ENCODE measurements around the gene SSRP1. TPM values are rescaled to one million over a fixed set of nuclear protein-coding genes. Genes with fewer than 3 reads are reported as not detected.

The SSRP1 gene
- total RNA-seq, 1 experiment from 2014 or later, result 290 TPM

DNA sequence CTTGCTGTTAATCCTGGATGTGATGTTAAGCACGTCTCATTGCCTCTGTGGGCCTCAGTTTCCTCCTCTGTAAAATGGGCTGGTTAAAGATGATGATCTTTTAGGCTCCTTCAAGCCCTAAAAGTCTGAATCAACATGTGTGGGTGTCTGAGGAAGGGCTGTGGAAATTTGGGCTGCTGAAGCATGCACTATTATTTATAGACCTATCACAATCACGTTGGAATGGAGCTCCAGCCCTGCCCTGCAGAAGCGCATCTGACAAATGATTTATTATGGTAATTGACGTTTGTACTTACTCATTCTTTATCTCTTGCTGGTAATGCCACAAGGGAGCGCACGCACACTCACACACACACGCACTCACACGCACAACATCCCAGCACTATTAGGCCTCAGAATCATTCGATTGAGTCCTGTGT lies 22.9 kb upstream of the SSRP1 start:
- H4K20me1 ChIP-seq (ENCODE audit: insufficient read depth), result no peaks in the 10 kb centered on the region
- BruUV-seq (replicated peaks), result no TSS peak
- DNase-seq, result no peak
- POLR2A ChIA-PET (ENCODE audit: unreplicated experiment), result no interaction called here
- intact Hi-C loops (cut with micrococcal nuclease; ENCODE audit: unreplicated experiment), result no loop called here
- no peaks in the 10 kb centered on the region for H3K79me2 ChIP-seq (ENCODE audit: low read depth)
- no peak overlapping the region for H3K4me3 ChIP-seq
- no peaks in the 10 kb centered on the region for H3K9me3 ChIP-seq (ENCODE audit: insufficient read depth, low read depth)
- H3K27me3 ChIP-seq (ENCODE audit: insufficient read depth, low read depth), result peaks cover 23% of the 10 kb centered on the region; the same call in 1 of the 2 replicates
- peaks cover 11% of the 10 kb centered on the region; the same call in 1 of the 2 replicates for H3F3A ChIP-seq (ENCODE audit: insufficient read depth, low read depth)
- CTCF ChIA-PET, result no interaction called here
- TF ChIP-seq, protein P1, sequence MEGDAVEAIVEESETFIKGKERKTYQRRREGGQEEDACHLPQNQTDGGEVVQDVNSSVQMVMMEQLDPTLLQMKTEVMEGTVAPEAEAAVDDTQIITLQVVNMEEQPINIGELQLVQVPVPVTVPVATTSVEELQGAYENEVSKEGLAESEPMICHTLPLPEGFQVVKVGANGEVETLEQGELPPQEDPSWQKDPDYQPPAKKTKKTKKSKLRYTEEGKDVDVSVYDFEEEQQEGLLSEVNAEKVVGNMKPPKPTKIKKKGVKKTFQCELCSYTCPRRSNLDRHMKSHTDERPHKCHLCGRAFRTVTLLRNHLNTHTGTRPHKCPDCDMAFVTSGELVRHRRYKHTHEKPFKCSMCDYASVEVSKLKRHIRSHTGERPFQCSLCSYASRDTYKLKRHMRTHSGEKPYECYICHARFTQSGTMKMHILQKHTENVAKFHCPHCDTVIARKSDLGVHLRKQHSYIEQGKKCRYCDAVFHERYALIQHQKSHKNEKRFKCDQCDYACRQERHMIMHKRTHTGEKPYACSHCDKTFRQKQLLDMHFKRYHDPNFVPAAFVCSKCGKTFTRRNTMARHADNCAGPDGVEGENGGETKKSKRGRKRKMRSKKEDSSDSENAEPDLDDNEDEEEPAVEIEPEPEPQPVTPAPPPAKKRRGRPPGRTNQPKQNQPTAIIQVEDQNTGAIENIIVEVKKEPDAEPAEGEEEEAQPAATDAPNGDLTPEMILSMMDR (conservative IDR thresholded peaks at IDR 0.05), result no peak
- TF ChIP-seq EZH2 (IDR thresholded peaks at IDR 0.05; ENCODE audit: low read depth), result no peak
- no peaks in the 10 kb centered on the region for H3K36me3 ChIP-seq (ENCODE audit: low read depth)
- H3K9me2 ChIP-seq (ENCODE audit: insufficient read depth), result no peaks in the 10 kb centered on the region
- H3K27ac ChIP-seq, result no peak overlapping the region
- H3K4me2 ChIP-seq, result no peak overlapping the region
- peaks cover 13% of the 10 kb centered on the region; the same call in 1 of the 2 replicates for H3K4me1 ChIP-seq (replicated peaks; ENCODE audit: insufficient read depth)
- no peak overlapping the region for H2AFZ ChIP-seq

DNA sequence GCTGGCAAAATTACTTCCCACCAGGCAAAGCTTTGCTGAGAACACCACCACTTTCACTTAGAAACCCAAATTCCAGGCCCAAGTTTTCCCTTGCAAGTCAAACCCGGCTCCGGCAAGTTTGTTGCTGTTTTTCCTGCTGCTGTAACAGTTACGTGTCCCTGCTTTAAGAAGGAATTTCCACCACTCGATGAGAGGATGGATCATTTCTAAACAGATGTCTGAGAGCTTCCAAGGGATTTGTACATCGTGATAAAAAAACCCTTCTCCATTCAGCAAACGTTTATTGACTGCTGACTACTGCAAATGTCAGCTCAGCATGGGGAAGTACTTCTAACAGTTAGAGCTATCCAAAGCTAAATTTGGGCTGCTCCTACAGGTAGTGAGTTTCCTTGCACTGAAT lies 22.2 kb upstream of the SSRP1 start:
- H3K9me2 ChIP-seq (ENCODE audit: insufficient read depth), result no peaks in the 10 kb centered on the region
- H3K4me2 ChIP-seq, result no peak overlapping the region
- H3K79me2 ChIP-seq (ENCODE audit: low read depth), result no peaks in the 10 kb centered on the region
- ChIA-PET CTCF (no interaction called here), POLR2A (ENCODE audit: unreplicated experiment) (no interaction called here)
- H3K27me3 ChIP-seq (ENCODE audit: insufficient read depth, low read depth), result peaks cover 19% of the 10 kb centered on the region; the same call in 1 of the 2 replicates
- H3K27ac ChIP-seq, result no peak overlapping the region
- peaks cover 11% of the 10 kb centered on the region; the same call in 1 of the 2 replicates for H3F3A ChIP-seq (ENCODE audit: insufficient read depth, low read depth)
- no peaks in the 10 kb centered on the region for H3K9me3 ChIP-seq (ENCODE audit: insufficient read depth, low read depth)
- H3K36me3 ChIP-seq (ENCODE audit: low read depth), result no peaks in the 10 kb centered on the region
- H3K4me3 ChIP-seq, result no peak overlapping the region
- TF ChIP-seq EZH2 (IDR thresholded peaks at IDR 0.05; ENCODE audit: low read depth), result no peak
- TF ChIP-seq, protein P1 (conservative IDR thresholded peaks at IDR 0.05), result no peak
- H4K20me1 ChIP-seq (ENCODE audit: insufficient read depth), result no peaks in the 10 kb centered on the region
- no TSS peak for BruUV-seq (replicated peaks)
- H3K4me1 ChIP-seq (replicated peaks; ENCODE audit: insufficient read depth), result peaks cover 13% of the 10 kb centered on the region; the same call in 1 of the 2 replicates
- intact Hi-C loops (cut with micrococcal nuclease; ENCODE audit: unreplicated experiment), result no loop called here
- DNase-seq, result no peak
- H2AFZ ChIP-seq, result no peak overlapping the region

DNA sequence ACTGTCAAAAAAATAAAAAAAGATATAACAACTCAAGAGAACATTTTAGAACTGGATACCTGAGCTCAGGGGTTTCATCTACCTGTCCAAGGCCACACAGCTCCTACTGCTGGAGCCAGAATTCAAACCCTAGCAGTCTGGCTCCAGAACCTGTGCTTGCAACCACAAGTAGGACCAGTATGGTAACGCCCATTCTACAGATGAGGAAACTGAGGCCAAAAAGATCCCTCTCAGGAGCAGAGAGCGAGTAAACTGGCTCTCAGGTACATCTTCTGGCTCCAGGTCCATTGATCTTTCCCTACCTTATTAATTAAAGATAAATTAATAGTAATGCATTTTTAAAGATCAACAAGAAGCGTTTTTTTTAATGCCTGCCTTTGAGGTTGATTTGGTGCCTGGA lies 21.6 kb upstream of the SSRP1 start:
- intact Hi-C loops (cut with micrococcal nuclease; ENCODE audit: unreplicated experiment), result no loop called here
- CTCF ChIA-PET, result no interaction called here
- Histone ChIP-seq H3K27me3 (ENCODE audit: insufficient read depth, low read depth) (peaks cover 22% of the 10 kb centered on the region; the same call in 1 of the 2 replicates), H3K9me3 (ENCODE audit: insufficient read depth, low read depth) (no peaks in the 10 kb centered on the region), H3K4me1 (replicated peaks; ENCODE audit: insufficient read depth) (peaks cover 13% of the 10 kb centered on the region; the same call in 1 of the 2 replicates), H3K27ac (no peak overlapping the region), H3K9me2 (ENCODE audit: insufficient read depth) (no peaks in the 10 kb centered on the region), H4K20me1 (ENCODE audit: insufficient read depth) (no peaks in the 10 kb centered on the region), H3K4me3 (no peak overlapping the region), H2AFZ (no peak overlapping the region), H3K4me2 (no peak overlapping the region), H3K36me3 (ENCODE audit: low read depth) (no peaks in the 10 kb centered on the region), H3K79me2 (ENCODE audit: low read depth) (no peaks in the 10 kb centered on the region), H3F3A (ENCODE audit: insufficient read depth, low read depth) (peaks cover 11% of the 10 kb centered on the region; the same call in 1 of the 2 replicates)
- no peak for DNase-seq
- no TSS peak for BruUV-seq (replicated peaks)
- TF ChIP-seq EZH2 (IDR thresholded peaks at IDR 0.05; ENCODE audit: low read depth), result no peak
- TF ChIP-seq, protein P1 (conservative IDR thresholded peaks at IDR 0.05), result no peak
- POLR2A ChIA-PET (ENCODE audit: unreplicated experiment), result no interaction called here
